GM18951 (cell line): ENCODE data around the gene GABRD.

Experiments
- POLR2A ChIP-seq: IDR thresholded peaks from 4 replicates; pipeline ENCODE4 v1.6.1; 2011; ENCODE audit warnings: mild to moderate bottlenecking; ENCODE audit not compliant: insufficient read length, insufficient read depth; ENCODE audit errors: extremely low read depth
- in situ Hi-C: fragments of 300-500 bp; cut with MboI; formaldehyde crosslinking; loops from one replicate; pipeline ENCODE4 v1.12.0; 2022; ENCODE audit warnings: low sequenced_read_pairs, mixed read lengths, inconsistent platforms; ENCODE audit not compliant: unreplicated experiment

GABRD gene

GRCh38 chr1:2052756-2053155 is 33.6 kb downstream of the GABRD start:
- in situ Hi-C loops: no loop called here
- no peak for TF ChIP-seq POLR2A

DNA sequence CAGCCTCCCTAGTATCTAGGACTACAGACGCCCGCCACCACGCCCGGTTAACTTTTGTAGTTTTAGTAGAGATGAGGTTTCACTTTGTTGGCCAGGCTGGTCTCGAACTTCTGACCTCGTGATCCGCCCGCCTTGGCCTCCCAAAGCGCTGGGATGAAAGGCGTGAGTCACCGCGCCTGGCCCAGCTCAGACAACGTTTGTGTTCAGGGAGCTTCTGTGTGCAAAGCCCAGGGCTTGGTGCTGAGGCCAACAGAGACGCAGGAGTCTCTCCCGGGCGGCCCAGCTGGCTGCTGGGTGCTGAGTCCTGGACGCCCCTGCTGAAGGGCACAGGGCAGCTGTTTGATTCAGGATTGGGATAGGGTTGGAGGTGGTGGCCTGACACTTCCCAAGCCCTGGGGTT is 34.1 kb downstream of the GABRD start:
- in situ Hi-C loops: no loop called here
- TF ChIP-seq POLR2A: no peak

- in situ Hi-C loops: no loop called here
- no peak for TF ChIP-seq POLR2A
Measured at GRCh38 chr1:2053784-2054376, 34.7 kb downstream of the GABRD start.

- TF ChIP-seq POLR2A: no peak
- in situ Hi-C loops: no loop called here
Measured at GRCh38 chr1:2054560-2054959, 35.4 kb downstream of the GABRD start.

DNA sequence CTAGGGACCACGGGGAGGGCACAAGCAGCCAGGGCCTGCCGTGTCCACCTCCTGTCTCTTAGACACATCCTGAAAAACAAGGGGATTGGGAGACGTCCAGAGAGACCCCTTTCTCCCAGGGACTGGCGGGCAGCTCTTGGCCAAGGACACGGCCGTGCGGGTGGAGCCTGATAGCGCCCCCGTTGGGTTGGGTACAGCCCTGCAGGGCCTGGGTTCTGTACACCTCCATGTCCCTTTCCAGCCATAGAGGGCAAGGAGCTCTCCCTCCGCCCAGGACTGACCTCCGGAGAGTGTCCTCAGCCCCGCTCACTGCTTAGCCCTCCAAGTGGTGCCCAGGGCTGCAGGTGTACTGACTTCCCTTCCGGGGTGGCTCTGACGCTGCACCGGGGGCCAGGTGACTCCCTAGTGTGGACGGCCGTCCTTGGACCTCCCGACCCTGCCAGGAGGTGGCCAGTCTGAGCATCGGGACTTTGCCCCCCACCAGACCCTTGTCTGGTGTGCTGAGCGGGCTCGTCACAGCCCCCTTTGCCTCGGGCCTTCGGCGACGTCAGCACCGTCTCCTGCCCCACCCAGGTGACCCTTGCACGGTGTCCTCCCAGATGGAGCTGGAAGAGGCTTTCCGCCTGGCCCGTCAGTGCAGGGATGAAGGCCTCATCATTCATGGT is 36.9 kb downstream of the GABRD start:
- in situ Hi-C loops: no loop called here
- no peak for TF ChIP-seq POLR2A

- TF ChIP-seq POLR2A: no peak
- in situ Hi-C loops: no loop called here
Measured at GRCh38 chr1:2056955-2057590, 37.9 kb downstream of the GABRD start.

- in situ Hi-C loops: no loop called here
- no peak for TF ChIP-seq POLR2A
Measured at GRCh38 chr1:2059290-2059953, 40.3 kb downstream of the GABRD start.

DNA sequence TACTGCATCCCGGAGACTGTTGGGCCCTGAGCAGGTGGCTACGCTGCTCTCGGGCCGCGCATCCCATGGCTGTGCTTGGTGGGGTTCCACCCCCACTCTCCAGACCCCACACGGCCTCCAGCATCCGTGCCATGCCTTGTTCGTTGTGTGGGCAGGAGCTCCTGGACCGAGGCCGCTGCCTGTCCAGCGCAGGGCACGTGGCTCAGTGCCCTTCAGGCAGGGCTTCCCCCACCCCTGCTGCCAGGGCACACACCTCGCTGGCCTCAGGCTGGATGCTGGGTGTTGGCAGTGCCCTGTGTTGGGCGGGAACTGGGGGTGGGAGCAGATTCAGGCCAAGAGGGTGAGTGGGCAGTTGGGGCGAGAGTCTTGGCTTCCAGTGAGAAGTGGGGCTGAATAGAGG is 40.9 kb downstream of the GABRD start:
- in situ Hi-C loops: no loop called here
- TF ChIP-seq POLR2A: no peak

- in situ Hi-C loops: no loop called here
- no peak for TF ChIP-seq POLR2A
Measured at GRCh38 chr1:2060535-2060934, 41.4 kb downstream of the GABRD start.

DNA sequence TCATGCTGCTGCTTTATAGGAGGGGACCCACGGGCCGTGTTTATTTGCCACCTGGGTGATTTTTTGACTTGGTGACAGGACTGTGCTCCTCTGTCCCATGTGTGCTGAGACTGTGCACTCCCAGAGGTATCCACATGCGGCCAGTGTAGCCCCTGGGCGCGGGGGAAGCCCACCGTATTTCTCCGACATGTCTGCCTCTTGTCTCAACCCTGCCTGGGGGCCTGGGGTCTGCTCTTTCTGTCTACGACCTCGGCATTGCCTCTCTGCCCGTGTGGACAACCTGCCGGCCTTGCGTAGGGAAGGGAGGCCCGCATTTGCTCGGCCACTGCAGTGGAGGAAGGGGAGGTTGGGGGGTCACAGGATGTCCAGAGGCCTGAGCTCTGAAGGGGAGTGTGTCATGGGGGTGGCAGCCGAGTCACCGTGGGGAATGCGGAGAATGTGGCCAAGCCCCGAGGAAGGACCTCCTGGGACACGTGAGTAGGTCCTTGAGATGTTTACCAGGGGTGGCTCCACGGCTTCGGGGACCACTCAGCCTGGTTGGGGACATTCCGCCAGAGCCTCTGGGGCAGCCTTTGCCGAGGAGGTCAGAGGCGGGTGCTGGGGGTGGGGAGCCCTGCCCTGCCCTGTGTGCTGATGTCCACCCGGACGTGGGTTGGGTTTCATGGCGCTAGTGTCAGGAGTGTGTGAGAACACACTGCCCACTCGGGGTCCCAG is 42.1 kb downstream of the GABRD start:
- in situ Hi-C loops: no loop called here
- no peak for TF ChIP-seq POLR2A

GRCh38 chr1:2065699-2066098 is 46.6 kb downstream of the GABRD start:
- in situ Hi-C loops: no loop called here
- no peak for TF ChIP-seq POLR2A

DNA sequence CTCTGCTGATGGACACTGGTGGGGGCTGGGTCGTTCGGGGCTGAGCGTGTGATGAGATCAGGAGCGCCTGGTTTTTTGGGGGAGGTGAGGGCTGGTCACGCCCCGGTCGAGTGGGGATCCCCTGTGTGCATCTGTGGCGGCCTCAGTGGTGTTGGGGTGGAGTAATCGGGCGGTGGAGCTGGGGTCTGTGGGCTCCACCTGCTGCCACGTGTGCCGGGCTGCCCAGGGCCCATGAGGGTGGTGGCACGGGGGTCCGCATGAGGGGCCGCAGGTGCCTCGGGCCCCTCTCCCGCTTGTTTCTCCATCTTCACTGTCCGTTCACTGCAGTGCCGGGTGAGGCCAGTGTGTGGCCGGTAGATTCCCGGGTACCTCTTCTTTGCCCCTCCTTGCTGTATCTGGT is 48.2 kb downstream of the GABRD start:
- no peak for TF ChIP-seq POLR2A
- in situ Hi-C loops: no loop called here

DNA sequence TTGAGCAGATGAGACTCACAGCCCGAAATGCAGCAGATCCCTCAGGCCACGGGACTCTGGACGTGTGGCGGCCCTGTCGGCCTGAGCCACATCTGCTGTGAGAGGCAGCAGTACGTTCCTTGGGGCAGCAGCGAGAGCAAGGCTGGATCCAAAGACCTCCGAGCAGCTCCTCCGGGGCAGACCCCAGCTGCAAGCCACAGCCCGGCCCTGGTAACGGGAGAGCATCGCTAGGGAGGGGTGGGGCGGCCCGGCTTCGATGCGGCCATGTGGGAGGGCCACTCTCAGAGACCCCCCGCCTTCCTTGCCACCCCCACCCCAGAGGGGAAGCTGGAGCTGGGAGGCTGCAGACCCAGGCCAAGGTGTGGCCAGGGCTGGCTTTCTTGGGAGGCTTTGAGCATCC is 48.8 kb downstream of the GABRD start:
- TF ChIP-seq POLR2A: no peak
- in situ Hi-C loops: no loop called here
